ENCODE data around the gene ECEL1.
A peak's percentile ranks its signal among the peaks of the same experiment; 100 is the strongest.

The ECEL1 gene

DNA sequence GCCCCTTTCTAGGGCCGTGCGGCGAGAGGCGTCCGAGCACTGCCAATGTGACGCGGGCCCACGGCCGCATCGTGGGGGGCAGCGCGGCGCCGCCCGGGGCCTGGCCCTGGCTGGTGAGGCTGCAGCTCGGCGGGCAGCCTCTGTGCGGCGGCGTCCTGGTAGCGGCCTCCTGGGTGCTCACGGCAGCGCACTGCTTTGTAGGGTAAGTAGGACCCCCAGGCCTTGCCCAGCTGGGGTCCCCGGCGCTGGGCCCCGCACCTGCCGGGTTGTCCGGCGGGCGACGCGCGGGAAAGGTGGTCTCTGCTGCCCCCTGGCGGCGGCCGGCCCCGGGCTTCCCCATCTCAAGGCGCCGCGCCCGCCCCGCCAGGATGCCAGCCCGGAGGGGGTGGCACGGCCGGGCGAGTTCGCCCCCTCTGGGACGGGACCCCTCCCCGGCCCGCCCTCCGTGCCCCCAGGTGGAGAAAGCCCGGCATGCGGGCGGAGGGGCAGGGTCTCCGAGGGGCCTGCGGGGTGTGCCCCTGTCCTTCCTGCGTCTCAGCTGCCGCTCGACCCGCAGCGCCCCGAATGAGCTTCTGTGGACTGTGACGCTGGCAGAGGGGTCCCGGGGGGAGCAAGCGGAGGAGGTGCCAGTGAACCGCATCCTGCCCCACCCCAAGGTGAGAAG, 34.5 kb upstream of the ECEL1 start:
- peak in 1 of 2 experiments; percentile 24 for DNase-seq

DNA sequence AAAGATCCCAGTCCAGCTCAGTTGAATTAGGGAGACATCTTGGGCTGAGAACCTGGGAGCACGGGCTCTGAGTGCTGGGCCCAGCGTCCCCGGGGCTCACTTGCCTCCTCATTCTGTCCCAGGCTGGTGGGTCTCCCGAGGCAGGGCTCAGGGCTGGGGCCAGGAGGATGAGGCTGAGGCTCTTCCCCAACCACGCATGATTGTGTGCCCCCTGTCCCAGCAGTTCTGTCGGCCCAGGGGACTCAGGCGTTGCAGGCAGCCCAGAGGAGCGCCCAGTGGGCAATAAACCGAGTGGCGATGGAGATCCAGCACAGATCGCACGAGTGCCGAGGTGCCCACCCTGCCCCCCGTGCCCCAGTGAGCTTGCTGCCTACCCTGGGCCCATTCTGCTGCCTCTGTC, 33.5 kb upstream of the ECEL1 start:
- no peak for DNase-seq

DNA sequence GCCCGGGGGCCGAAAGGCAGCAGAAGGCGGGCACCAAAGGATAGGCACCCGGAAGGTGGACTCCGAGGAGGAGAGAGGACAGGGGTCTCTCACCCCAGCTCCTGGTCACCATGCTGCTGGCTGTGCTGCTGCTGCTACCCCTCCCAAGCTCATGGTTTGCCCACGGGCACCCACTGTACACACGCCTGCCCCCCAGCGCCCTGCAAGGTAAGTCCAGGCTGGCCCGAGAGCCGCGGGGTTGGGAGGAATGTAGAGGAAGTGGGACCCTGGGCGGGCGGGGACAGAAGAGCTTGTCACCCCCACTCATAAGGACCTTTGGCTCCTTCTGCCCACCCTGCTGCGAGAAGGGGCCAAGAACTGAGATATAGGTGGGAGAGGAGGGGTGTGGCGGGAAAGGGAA, 32.9 kb upstream of the ECEL1 start:
- DNase-seq, result no peak

DNA sequence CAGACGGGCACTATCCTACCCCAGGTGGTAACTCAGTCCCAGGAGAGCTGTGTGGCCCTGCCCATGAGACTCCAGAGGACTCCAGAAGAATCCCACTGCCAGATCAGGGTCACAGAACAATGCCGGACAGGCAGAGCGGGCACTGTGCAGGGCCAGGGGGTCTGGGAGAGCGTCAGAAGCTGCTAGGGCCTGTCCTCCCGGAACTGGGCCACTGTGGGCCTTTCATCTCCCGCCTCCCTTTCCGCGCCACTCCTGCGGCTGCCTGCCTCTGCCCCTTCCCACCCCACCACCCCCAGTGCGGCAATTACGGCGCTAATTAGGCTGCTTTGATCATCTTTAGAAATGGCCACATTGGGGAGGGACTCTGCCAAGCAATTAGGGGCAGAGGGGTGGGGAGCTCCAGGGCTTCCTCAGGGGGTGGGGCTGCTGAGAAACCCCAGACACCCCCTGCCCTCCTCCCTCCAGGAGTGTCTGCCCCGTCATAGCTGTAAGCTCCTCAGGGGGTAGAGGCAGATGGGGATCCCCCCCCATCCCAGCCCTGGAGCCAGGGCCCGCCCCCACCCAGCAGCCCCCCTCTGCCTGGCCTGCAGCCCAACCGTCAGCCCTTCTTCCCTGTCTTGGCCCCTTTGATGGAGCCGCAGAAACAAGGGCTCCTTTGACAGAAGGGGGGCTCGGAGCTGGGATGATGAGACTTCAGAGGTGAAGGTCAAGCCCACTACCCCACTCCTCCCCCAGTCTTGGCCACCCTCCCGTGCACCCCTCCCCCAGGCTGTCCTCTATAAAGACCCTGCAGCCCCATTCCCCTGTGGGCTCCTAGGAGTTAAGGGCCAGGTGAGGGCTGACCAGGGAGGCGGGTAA, 32.2 kb upstream of the ECEL1 start, which contains the start of gene PRSS56:
Gene PRSS56 (plus strand): TSS at position 808 of the 858 bp plus-strand sequence. CDS start 211 bp downstream, outside the sequence.
- no peak for DNase-seq

DNA sequence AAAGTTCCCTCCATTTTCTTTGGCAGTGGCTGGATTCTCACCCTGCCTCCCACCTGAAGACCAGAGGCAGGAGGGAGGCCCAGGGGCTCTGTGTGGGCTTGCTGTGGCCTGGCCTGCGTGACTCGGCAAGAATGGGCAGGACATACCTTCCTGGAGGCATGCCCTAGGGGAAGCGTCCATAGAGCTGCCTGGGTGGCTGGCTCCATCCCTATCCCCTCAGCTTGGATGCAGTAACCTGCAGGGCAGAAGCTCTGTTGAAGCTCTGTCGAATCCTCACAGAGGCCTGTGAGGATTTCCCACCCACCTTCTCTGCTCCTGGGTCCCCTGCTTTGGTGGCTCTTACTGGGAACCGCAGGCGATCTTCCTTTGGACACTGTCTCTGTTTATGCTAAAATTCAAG, 31.2 kb upstream of the ECEL1 start:
- DNase-seq, result no peak

DNA sequence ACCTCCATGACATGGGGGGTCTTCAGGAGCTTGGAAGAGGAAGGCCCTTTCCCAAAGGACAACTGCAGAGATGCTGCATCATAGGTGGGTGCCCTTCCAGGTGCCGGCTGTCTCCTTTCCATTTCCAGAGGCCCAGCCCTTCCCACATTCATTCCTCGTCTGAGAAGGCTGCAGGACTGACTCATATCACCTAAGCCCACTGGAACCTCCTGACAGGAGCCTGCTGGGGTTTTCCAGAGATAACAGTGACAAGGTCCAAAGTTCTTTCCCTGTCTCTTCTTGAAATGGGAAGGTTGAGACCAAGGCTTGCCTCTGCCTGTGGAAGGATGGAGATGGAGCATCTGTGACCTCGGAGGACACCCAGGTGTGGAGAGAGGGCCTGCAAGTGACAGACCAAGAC, 28.9 kb upstream of the ECEL1 start:
- no peak for DNase-seq

DNA sequence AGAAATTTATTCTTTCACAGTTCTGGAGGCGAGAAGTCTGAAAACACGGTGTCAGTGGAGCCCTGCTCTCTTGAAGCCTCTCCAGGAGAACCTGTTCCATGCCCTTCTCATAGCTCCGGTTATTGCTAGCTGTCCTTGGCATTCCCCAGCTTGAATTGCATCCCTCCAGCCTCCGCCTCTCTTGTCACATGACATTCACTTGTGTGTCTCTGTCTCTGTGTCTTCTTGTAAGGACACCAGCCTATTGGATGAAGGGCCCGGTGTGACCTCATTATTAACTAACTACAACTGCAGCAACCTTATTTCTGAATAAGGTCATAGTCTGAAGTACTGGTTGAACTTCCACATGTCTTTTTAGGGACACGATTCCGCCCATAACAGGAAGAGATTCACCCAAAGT, 28.0 kb upstream of the ECEL1 start:
- no peak for DNase-seq

DNA sequence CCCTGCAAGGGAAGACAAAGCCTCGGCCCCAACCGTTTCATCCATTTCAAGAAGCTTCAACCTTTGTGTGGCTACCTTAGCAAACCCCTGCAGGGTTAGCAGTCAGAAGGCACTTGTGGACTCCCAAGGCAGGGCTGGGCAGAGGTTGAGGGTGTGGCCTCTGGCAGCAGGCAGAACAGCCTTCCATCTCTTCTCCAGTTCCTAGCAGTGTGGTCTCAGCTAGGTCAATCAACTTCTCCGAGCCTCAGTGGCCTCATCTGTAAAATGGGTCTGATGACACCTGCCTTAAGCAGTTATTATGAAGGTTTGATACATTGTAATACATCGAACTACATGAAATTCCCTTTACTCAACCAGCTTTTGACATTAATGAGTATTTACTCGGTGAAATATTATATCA, 25.7 kb upstream of the ECEL1 start:
- DNase-seq, result no peak

DNA sequence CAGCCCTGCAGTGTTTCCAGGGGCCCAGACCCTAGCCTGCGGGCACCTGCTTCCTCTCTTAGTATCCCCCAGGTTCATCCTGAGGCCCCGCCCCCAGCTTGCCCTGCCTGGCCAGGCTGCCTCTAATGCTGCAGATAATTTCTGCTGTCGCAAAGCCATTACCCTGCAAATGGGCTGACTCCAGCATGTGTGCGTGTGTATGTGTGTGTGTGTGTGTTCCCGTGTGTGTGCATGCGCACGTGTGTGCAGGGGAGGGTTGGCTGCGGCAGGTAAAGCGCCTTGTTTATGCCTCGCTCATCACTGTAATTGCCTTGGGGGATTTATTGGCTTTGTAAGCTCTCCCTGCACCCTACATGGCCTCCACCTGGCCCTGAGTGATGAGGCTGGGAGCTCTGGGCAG, 25.0 kb upstream of the ECEL1 start:
- DNase-seq, result no peak

DNA sequence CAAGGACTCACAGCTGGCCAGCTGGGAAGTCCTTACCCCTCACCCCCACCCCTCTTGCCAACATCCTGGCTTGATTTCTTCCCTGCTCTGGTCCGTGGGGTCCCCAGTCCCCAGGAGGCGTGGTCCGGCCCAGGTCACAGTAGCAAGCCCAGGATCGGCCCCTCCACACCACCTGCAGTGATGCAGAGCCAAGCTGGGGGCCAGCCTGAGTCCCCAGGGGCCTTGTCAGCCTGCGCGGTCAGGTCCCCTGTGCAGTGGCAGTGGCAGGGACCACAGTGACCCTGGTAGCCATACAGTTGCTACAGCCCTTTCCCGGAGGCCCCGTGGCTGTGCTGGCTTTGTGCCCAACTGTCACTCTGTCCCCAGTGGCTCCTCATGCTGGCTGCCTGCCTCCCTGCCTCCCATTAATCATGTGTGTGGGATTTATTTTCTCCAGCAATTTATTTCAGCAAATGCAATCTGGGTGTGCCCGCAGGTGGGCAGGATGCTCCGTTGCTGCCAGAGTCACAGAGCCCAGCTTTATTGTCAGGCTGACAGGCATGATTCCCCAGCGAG, 23.8 kb upstream of the ECEL1 start:
- DNase-seq, result no peak

DNA sequence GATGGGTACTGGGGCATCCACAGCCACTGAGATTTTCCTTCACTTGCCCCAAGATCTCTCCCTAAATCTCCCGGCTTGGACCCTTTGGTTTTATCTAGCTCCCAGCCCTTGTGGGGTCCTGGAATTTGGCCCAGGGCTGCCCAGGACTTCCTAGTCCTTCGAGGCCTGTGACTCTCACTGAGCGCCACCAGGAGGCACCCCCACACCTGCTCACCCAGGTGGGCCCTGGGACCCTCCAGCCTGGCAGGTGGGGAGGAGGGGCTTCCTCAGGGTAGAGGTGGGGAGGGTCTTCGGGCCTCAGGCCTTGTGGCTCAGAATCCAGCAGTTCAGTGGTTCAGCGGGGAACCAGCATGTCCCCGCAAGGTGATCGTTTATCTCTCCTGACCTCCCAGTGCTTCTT, 20.6 kb upstream of the ECEL1 start:
- no peak for DNase-seq

DNA sequence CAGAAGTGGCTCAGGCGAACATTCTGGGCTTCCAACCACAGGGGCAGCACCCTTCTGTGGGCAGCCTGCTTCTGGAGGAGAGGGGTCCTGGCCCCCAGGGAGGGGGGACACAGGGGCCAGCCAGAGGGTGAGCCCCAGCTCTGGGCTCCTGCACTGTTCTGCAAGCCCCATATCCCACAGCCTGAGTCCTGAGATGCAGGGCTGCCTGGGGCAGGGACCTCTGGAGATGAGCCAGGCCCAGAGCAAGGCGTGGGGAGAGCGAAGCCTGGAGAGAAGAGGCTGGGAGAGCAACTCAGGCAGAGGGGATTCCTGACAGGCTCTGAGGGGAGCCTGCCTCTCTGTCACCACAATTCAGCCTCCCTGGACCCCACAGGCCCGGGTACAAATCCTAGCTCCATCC, 19.1 kb upstream of the ECEL1 start:
- DNase-seq, result no peak

DNA sequence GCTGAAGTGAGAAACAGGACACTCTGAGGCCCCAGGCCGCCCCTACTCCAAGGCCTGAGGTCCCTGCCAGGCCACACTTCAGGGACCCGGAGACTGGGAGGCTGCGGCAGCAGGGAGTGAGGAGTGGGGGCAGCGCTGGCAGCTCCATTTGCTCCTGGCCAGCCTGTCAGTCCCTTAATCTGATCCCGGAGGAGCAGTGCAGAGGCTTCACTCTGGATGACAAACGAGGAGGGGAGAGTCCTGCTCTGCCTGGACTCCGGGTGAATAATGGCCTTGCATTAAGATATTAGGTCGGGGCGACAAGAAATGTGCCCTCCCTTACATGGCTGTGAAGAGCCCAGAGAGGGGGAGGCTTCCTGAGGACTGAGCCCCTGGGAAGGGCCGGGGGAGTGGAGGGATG, 18.2 kb upstream of the ECEL1 start:
- DNase-seq, result no peak

DNA sequence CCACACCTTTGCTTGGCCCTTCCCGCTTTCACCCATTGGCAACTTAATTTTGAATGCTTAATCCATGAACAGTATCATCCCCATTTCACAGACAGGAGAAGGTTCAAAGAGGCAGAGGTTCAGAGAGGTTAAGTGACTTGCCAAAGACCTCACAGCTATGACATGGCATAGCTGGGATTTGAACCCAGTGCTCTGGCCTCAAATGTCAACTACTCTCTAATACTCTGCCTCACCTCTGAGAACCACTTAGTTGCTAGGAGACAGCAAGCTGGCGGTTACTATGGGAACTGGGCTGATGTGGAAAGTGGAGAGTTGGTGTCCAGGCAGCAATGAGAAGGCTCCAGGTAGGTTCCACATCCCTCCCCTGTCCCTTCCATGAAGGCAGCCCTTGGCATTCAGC, 16.8 kb upstream of the ECEL1 start:
- peak; percentile 22 to 62 for DNase-seq

DNA sequence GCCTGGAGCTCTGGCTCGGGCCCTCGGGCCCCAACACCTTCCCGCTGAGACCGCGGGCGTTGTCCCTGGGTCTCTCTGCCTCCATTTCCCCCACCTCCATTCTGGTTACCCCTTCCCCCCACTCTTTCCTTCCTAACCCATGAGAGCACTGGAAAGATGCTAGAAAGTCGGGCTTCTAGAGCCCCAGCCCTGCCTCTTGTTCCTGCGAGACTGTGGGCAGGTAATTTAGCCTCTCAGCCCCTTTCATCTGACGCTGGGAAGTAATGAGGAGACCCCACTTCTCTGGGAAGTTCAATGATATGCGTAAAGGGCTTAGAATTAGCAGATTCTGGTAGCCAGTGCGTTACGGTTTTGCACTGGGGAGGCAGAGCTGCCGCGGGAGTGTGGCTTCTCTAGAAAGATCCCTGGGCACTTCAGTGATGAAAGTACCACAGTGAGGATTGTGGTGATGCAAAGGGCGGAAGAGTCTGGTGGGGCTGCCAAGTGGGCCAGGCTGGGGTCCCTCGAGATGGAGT, 16.2 kb upstream of the ECEL1 start:
- DNase-seq, result no peak

DNA sequence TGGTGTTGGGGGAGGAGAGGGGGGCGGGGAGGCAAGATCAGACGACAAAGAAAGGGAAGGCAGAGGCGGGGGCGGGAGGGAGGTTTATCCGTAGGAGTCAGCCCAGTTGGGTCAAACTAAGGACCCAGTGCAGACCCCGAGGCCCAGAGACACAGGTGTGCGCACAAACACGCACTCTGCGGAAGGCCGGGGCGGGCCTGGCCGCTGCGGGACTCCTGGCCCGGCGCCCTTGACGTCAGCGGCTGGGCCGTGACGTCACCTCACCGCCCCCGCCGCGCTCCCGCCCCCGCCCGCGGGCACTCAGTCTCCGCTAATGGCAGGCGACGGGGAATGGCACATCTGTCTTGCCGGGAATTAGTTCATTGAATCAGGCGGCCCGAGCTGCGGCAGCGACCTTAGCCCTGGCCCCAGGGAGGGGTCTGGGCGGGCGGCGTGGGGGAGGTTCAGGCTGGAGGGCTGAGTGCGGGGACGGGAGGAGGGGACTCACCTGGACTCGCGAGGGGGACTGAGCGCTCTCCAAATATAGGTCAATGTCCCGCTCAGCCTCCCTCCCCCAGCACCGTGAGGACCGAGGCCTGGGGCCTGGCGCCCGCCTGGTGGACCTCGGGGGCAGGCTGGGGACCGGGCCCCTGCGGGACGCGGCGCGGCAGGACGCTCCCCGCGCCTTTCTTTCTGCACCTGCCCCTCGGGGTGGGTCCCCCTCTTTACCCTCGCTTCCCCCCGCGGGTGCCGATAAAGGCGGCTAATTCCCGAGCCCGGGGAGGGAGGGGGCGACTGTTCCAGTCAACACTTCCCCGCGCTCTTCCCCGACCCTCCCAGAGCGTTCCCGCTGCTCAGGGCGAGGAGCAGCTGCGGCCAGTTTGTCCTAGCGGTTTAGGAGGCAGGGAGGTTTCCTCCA, 15.5 kb upstream of the ECEL1 start:
- peak; percentile 14 to 45 for DNase-seq

DNA sequence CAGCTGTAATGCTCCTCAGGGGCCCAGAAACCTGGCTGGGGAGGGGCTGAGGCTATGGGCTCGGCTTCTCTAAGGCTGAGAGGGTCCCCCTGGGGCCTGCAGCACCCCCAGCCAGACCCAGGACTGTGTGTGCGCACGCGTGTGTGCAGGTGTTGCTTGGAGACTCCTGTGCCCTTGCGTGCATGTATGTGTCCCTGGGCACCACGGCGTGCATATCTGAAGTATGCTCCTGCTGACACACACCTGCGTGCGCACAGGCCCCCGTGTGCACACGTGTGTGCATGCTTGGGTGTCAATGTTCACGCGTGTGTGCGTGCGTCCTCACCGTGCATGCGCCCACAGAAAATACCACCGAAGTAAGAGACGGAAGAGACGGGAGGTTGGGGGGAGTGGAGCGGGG, 14.9 kb upstream of the ECEL1 start:
- no peak for DNase-seq

DNA sequence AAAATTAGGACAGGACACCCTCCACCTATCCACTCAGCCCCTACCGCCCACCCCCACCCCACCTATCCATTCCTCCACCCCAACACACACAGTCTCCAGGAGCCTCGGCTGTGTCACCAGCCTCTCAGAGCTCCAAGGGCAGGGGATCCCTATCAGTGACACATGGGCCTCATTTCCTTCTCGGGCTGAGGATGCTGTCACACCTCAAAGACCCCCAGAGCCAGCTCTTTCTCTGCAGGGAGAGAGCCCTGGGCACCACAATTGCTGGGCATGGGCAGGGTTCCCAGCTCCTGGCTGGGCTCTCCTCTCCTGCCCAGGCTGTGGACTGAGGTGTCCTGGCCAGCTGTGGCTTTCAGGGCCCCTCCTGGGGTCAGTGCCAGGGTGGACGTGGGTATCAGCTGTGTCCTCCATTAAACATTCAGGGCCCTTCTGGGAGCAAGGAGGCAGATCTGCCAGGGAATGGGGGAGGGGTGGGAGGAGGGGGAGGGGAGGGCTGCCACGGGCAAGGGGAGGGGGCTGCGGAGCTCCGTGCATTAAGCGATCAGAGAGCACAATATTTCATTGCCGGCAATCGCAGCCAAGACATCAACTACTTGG, 14.3 kb upstream of the ECEL1 start:
- DNase-seq, result no peak

DNA sequence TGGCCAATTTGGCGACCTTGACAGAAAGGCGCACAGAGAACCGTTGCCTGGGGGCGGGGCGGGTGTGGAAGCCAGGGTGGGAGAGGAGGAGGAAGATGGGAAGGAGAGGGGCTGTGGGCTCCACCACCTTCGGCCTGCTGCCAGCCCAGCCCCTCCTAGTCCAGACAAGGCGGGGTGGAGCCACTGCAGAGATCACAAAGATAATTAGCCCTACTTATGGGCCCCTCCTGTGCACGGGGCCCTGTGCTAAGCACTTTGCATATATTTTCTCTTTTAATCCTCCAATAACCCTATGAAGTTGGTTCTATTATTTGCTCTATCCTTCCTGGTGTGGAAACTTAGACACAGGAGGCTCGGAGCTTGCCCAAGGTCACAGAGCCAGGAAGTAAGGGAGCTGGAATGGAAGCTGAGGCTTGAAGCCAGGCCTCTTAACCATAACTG, 13.7 kb upstream of the ECEL1 start:
- DNase-seq, result peak in 1 of 2 experiments; percentile 50

DNA sequence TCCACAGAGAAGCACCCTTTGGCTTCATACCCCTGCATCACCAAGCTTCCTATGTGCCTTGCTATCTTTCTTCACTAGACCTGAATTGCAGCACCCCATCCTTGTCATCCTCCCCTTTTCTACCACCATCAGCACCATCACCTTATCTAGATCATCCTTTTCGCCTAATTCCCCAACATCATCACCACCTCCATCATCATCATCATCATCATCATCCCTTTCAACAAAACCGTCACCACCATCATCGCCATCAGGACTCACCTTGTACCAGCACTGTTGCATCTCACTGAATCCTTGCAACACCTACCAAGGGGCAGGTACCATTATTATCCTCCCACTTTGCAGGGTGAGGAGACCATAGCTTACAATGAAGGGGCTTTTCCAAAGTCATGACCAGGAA, 10.8 kb upstream of the ECEL1 start:
- DNase-seq, result no peak

DNA sequence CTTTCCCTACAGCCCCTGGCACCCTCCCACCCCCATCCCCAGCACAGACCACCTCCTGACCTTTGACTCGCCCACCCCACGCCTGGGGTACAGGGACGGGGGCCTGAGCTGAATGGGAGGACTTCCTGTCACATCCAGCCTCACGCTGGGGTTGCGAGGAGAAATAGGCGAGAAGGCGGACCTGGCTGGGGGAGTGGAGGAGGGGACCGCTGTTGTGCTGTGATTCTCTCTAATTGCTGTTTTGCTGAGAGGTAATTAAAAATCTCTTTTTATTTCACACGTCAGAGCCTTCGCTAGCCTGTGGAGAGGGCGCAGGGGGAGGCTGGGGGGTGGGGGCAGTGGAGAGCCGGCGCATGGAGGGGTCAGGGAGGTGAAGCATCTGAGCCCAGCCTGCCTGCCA, 9.7 kb upstream of the ECEL1 start:
- no peak for DNase-seq

DNA sequence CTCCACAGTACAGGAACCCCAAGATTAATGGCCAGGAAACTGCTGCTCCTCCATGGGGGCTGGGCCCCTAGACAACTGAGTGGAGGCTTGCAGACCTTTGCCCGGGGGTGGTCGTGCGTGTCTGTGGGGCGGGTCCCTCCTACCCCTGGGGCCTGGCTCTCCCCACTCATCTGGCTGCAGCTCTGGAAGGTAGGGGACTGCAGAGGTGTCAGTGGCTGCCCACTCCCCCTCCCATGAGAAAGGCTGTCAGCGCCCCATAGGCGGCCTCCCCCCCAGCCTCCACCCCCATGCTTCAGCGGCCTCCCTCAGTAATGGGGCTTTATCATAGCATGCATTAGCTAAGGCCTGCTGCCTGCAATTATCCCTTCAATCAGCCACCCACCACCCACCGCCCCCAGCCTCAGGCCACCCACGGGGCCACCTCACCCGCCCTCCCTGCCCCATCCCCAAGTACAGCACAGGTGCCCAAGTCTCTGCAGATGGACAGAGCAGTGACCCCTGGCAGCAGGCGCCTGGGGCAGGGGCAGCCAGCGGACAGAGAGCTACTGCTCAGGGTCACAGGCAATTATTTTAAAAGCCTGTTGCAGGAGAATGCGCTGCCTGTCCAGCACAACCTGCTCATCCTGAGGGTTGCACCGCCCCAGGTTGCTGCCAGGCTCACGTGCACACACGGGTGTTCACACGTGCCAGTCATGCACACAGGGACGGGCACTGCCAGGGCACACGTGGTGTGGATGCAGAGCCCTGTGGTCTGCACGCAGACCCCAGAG, 9.1 kb upstream of the ECEL1 start:
- no peak for DNase-seq
